H9 (cell line): ENCODE results near the gene SMCP. TPM values are rescaled to one million over a fixed set of nuclear protein-coding genes. Genes with fewer than 3 reads are reported as not detected.

Experiments used
- DNase-seq: peaks from one replicate; pipeline ENCODE4 v3.0.0-alpha.2; 2017
- H2AFZ ChIP-seq: one replicate; pipeline ENCODE4 v1.6.1; 2013; ENCODE audit warnings: mild to moderate bottlenecking, low read length, control low read depth, moderate library complexity
- H2AK5ac ChIP-seq: 2 replicates; pipeline ENCODE4 v1.6.1; 2013; ENCODE audit warnings: low read length, control low read depth, mixed read lengths; ENCODE audit not compliant: insufficient read length
- H2BK120ac ChIP-seq: one replicate; pipeline ENCODE4 v1.6.1; 2013; ENCODE audit warnings: low read depth, mild to moderate bottlenecking, low read length, control low read depth, inconsistent platforms; ENCODE audit not compliant: poor library complexity, severe bottlenecking
- H2BK12ac ChIP-seq: 2 replicates; pipeline ENCODE4 v1.6.1; 2013; ENCODE audit warnings: low read length, control low read depth, mixed read lengths, low read depth; ENCODE audit not compliant: insufficient read length
- H2BK15ac ChIP-seq: 2 replicates; pipeline ENCODE4 v1.6.1; 2013; ENCODE audit warnings: low read depth, low read length, control low read depth
- H2BK20ac ChIP-seq: one replicate; pipeline ENCODE4 v1.6.1; 2013; ENCODE audit warnings: low read depth, mild to moderate bottlenecking, low read length, control low read depth, inconsistent platforms; ENCODE audit not compliant: poor library complexity, severe bottlenecking
- H2BK5ac ChIP-seq: 2 replicates; pipeline ENCODE4 v1.6.1; 2013; ENCODE audit warnings: low read length, control low read depth, mixed read lengths; ENCODE audit not compliant: insufficient read length
- H3K14ac ChIP-seq: 2 replicates; pipeline ENCODE4 v1.6.1; 2013; ENCODE audit warnings: low read length, control low read depth; ENCODE audit not compliant: insufficient read depth
- H3K18ac ChIP-seq: 2 replicates; pipeline ENCODE4 v1.6.1; 2013; ENCODE audit warnings: low read depth, mild to moderate bottlenecking, mixed read lengths, low read length, control low read depth; ENCODE audit not compliant: insufficient read length
- H3K23ac ChIP-seq: 2 replicates; pipeline ENCODE4 v1.6.1; 2013; ENCODE audit warnings: low read length, control low read depth, mixed read lengths, low read depth; ENCODE audit not compliant: insufficient read length
- H3K23me2 ChIP-seq: 2 replicates; pipeline ENCODE4 v1.6.1; 2013; ENCODE audit warnings: low read depth, mild to moderate bottlenecking, mixed read lengths, low read length, control low read depth; ENCODE audit not compliant: insufficient read length, poor library complexity, severe bottlenecking
- H3K27ac ChIP-seq: 2 replicates; pipeline ENCODE4 v1.5.1; 2013; ENCODE audit warnings: low read length, control low read depth, mixed read lengths, low read depth; ENCODE audit not compliant: insufficient read length
- H3K27me3 ChIP-seq: 2 replicates; pipeline ENCODE4 v1.6.1; 2013; ENCODE audit warnings: low read length, control low read depth, inconsistent platforms; ENCODE audit not compliant: insufficient read depth
- H3K4ac ChIP-seq: 2 replicates; pipeline ENCODE4 v1.6.1; 2013; ENCODE audit warnings: low read depth, mild to moderate bottlenecking, control low read depth, inconsistent platforms, low read length, moderate library complexity
- H3K4me1 ChIP-seq: 2 replicates; pipeline ENCODE4 v1.6.1; 2013; ENCODE audit warnings: low read length, control low read depth, inconsistent platforms; ENCODE audit not compliant: insufficient read depth
- H3K4me2 ChIP-seq: 2 replicates; pipeline ENCODE4 v1.6.1; 2013; ENCODE audit warnings: low read length, control low read depth, mixed read lengths; ENCODE audit not compliant: insufficient read length, insufficient read depth
- H3K56ac ChIP-seq: 2 replicates; pipeline ENCODE4 v1.6.1; 2013; ENCODE audit warnings: low read depth, mild to moderate bottlenecking, mixed read lengths, low read length, control low read depth; ENCODE audit not compliant: insufficient read length
- H3K79me1 ChIP-seq: 2 replicates; pipeline ENCODE4 v1.6.1; 2013; ENCODE audit warnings: low read depth, mild to moderate bottlenecking, moderate library complexity, low read length, control low read depth, inconsistent platforms; ENCODE audit not compliant: insufficient read depth, poor library complexity, severe bottlenecking
- H3K79me2 ChIP-seq: 2 replicates; pipeline ENCODE4 v1.6.1; 2013; ENCODE audit warnings: low read length, control low read depth, inconsistent platforms; ENCODE audit not compliant: insufficient read depth
- H3K9ac ChIP-seq: 2 replicates; pipeline ENCODE4 v1.6.1; 2013; ENCODE audit warnings: low read length, control low read depth, mixed read lengths; ENCODE audit not compliant: insufficient read length; ENCODE audit errors: extremely low read depth
- H3K9me3 ChIP-seq: one replicate; pipeline ENCODE4 v1.6.1; 2013; ENCODE audit warnings: low read depth, low read length, inconsistent platforms; ENCODE audit not compliant: control insufficient read depth
- H3T11ph ChIP-seq: one replicate; pipeline ENCODE4 v1.6.1; 2013; ENCODE audit warnings: mild to moderate bottlenecking, low read length, control low read depth, inconsistent platforms
- H4K20me1 ChIP-seq: one replicate; pipeline ENCODE4 v1.6.1; 2013; ENCODE audit not compliant: control insufficient read depth, insufficient read length, insufficient read depth
- H4K5ac ChIP-seq: 2 replicates; pipeline ENCODE4 v1.6.1; 2013; ENCODE audit warnings: low read depth, mild to moderate bottlenecking, mixed read lengths, low read length, control low read depth; ENCODE audit not compliant: insufficient read length
- H4K8ac ChIP-seq: replicated peaks from 2 replicates; pipeline ENCODE4 v1.6.1; 2013; ENCODE audit warnings: low read length, control low read depth, mixed read lengths, low read depth; ENCODE audit not compliant: insufficient read length
- H4K91ac ChIP-seq: 2 replicates; pipeline ENCODE4 v1.6.1; 2013; ENCODE audit warnings: low read depth, mild to moderate bottlenecking, moderate library complexity, mixed read lengths, low read length, control low read depth; ENCODE audit not compliant: insufficient read length
- H3K27ac Mint-ChIP-seq, 3 experiments: 2 replicates in 2 of 3; 3 replicates in 1 of 3; pipeline ENCODE4 v1.8.0; 2020 to 2021; ENCODE audit warnings: mixed read lengths in 3 of 3, mild to moderate bottlenecking in 1 of 3, moderate library complexity in 1 of 3
- H3K27me3 Mint-ChIP-seq: 2 replicates; pipeline ENCODE4 v1.8.0; 2021; ENCODE audit warnings: low read depth, mild to moderate bottlenecking, moderate library complexity, mixed read lengths
- H3K36me3 Mint-ChIP-seq, 3 experiments: 2 replicates in 2 of 3; 3 replicates in 1 of 3; pipeline ENCODE4 v1.8.0; 2020 to 2021; ENCODE audit warnings: low read depth in 3 of 3, mixed read lengths in 3 of 3; ENCODE audit not compliant: insufficient read depth in 1 of 3
- H3K4me1 Mint-ChIP-seq, 2 experiments: 2 replicates each; pipeline ENCODE4 v1.8.0; 2020; ENCODE audit warnings: mixed read lengths in 2 of 2
- H3K4me3 Mint-ChIP-seq, 2 experiments: 2 replicates in 1 of 2; 3 replicates in 1 of 2; pipeline ENCODE4 v1.8.0; 2020 to 2021; ENCODE audit warnings: mild to moderate bottlenecking in 2 of 2, mixed read lengths in 2 of 2, moderate library complexity in 1 of 2
- H3K9me3 Mint-ChIP-seq, 2 experiments: 2 replicates in 1 of 2; 3 replicates in 1 of 2; pipeline ENCODE4 v1.8.0; 2020; ENCODE audit warnings: mild to moderate bottlenecking in 2 of 2, mixed read lengths in 2 of 2, moderate library complexity in 1 of 2
- CTCF ChIP-seq: fragments of 200-600 bp; sonication (generic); conservative IDR thresholded peaks from 3 replicates; pipeline ENCODE4 v1.8.0; 2021; ENCODE audit warnings: antibody characterized with exemption, mild to moderate bottlenecking
- total RNA-seq: library from RNA; stranded (reverse); gene quantifications from 2 replicates; pipeline ENCODE4 v1.2.1, GENCODE V29; 2021

Gene SMCP
- total RNA-seq, 1 experiment from 2014 or later = not detected

GRCh38 chr1:152864443-152864842 is 13.7 kb upstream of the SMCP start:
- Histone ChIP-seq H3K14ac (no peak overlapping the region), H3K23me2 (no peaks in the 10 kb centered on the region), H4K8ac (no peak overlapping the region), H3T11ph (no peak overlapping the region), H4K20me1 (no peaks in the 10 kb centered on the region), H2BK120ac (no peak overlapping the region), H3K27ac (no peak overlapping the region), H3K23ac (no peak overlapping the region), H3K79me1 (no peaks in the 10 kb centered on the region), H2BK15ac (no peak overlapping the region), H3K27me3 (no peaks in the 10 kb centered on the region), H2BK5ac (no peak overlapping the region), H2BK20ac (no peak overlapping the region), H3K9me3 (peaks cover 56% of the 10 kb centered on the region), H4K5ac (no peak overlapping the region), H3K56ac (no peak overlapping the region), H3K79me2 (no peaks in the 10 kb centered on the region), H2BK12ac (no peak overlapping the region), H3K18ac (no peak overlapping the region), H3K4ac (no peak overlapping the region), H4K91ac (no peak overlapping the region), H2AK5ac (no peak overlapping the region), H3K9ac (no peak overlapping the region), H3K4me2 (no peak overlapping the region), H3K4me1 (no peaks in the 10 kb centered on the region), H2AFZ (no peak overlapping the region)
- no peak for TF ChIP-seq CTCF
- no peaks in the 10 kb centered on the region for H3K27me3 Mint-ChIP-seq
- H3K4me1 Mint-ChIP-seq = no peaks in the 10 kb centered on the region
- no peak for DNase-seq
- peaks cover 38 to 39% of the 10 kb centered on the region in 2 experiments for H3K9me3 Mint-ChIP-seq
- peaks cover 0 to 12% (median 6%) of the 10 kb centered on the region in 3 experiments; a peak in 4 of 7 replicates for H3K36me3 Mint-ChIP-seq
- H3K27ac Mint-ChIP-seq = no peak overlapping the region
- H3K4me3 Mint-ChIP-seq = no peak overlapping the region
